Right ventricle myocardium superior (tissue), 1 donor: ENCODE measurements around the gene VGLL4. TPM values are rescaled to one million over a fixed set of nuclear protein-coding genes. Genes with fewer than 3 reads are reported as not detected.
A peak's percentile ranks its signal among the peaks of the same experiment; 100 is the strongest.

Experiments used
- ATAC-seq: fragments of 200-7000 bp; cut with Tn5 transposase; one replicate; pipeline ENCODE4 v1.9.1; 2020; ENCODE audit warnings: mild to moderate bottlenecking; ENCODE audit not compliant: poor library complexity
- DNase-seq: peaks from one replicate; pipeline ENCODE4 v3.0.0-alpha.2; 2020
- intact Hi-C: fragments of 100-400 bp; cut with DNase I; formaldehyde crosslinking; loops from one replicate; pipeline ENCODE4 v1.11.2; 2022
- total RNA-seq: library from RNA; stranded (reverse); fragmentation: NEBNext Ultra II Directional; extraction: Animal tissue kit (Norgen Biotek cat#: 25700); gene quantifications from one replicate; pipeline ENCODE4 v1.2.1, GENCODE V29; 2021
- donor health status: DM: no; HTN: yes; CAD: no; lungs with severe emphysema.

VGLL4 gene
- total RNA-seq, 1 donor from 2014 or later: 23.0 TPM

GRCh38 chr3:11562277-11562881 lies 81.3 kb downstream of the VGLL4 start:
- ATAC-seq (no peak), DNase-seq (peak; percentile 40)
- intact Hi-C loops: loop anchor here (5.0 kb wide), 1 partner anchor 80 kb away; the partner anchor contains the start of gene VGLL4

- peak; percentile 39 for DNase-seq
- no peak for ATAC-seq
- intact Hi-C loops: loop anchor here (5.0 kb wide), 1 partner anchor 82 kb away; the partner anchor contains the start of gene VGLL4
Observed at GRCh38 chr3:11560746-11561145, 83.0 kb downstream of the VGLL4 start.

GRCh38 chr3:11559816-11560633 lies 83.7 kb downstream of the VGLL4 start:
- intact Hi-C loops: loop anchor here (5.0 kb wide), 1 partner anchor 82 kb away; the partner anchor contains the start of gene VGLL4
- peak; percentile 45 for DNase-seq
- peak; percentile 51 for ATAC-seq

GRCh38 chr3:11558918-11559815 lies 84.5 kb downstream of the VGLL4 start:
- DNase-seq (peak; percentile 40), ATAC-seq (peak; percentile 12)
- intact Hi-C loops: no loop called here

GRCh38 chr3:11558411-11558903 lies 85.3 kb downstream of the VGLL4 start:
- DNase-seq (peak; percentile 41), ATAC-seq (no peak)
- intact Hi-C loops: no loop called here

DNA sequence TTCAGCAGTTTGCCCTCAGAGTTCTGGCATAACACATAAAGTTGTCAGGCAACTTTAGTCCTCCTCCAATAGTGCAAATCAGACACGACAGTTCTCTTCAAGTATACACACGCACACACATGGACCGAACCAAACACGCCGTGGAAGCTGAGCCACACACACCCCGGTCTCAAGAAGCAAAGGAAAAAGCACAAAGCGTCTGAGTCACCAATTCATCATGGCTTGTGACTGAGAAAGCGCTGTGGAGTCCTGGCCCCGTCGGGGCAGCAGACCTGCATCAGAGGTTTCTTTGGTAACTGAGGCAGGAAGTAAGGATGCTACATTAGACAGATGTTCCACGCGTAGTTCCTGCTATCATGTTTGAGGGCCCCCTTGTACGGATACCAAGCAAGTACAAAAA lies 85.7 kb downstream of the VGLL4 start:
- ATAC-seq (no peak), DNase-seq (peak; percentile 43)
- intact Hi-C loops: no loop called here

DNA sequence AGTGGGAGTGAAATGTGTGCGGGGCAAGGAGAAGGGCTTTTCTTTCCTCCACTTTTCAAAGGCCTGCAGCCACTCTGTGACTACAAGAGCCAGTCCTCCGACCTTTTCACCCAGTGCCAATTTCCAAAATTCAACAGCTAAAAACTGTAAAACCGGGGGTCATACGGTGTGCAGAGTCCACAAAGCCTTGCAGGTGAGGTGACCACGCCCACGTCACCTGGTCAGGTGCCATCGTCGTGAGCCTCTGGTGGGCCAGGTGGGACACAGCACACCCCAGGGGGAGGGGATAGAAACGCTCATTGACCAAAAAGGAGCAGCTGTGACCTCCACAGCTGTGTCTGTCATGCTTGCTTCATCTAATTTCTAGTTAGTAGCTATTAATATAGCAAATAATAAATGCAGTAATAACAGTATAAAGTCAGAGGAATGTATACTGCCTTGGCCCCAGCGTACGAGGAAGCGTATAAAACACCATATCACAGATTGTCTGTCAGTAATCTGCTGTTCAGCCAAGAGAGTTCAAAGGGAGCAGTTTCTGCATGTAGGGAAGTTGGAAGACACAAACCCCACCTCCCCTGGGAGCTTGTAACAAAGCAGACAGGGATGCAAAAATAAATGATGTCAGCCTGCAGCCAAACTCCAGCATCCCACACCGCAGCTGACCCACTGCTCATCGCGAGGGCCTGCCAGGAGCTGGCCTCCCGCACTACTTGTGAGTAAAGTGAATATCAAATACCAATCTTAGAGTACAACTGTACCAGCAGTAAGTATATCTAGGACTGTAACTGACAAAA lies 86.7 kb downstream of the VGLL4 start:
- ATAC-seq (peak; percentile 7), DNase-seq (peak; percentile 71)
- intact Hi-C loops: no loop called here

GRCh38 chr3:11555881-11556633 lies 87.7 kb downstream of the VGLL4 start:
- ATAC-seq: no peak
- intact Hi-C loops: no loop called here
- peak; percentile 42 for DNase-seq

GRCh38 chr3:11555211-11555782 lies 88.4 kb downstream of the VGLL4 start:
- intact Hi-C loops: no loop called here
- ATAC-seq (no peak), DNase-seq (peak; percentile 49)

- DNase-seq: no peak
- intact Hi-C loops: no loop called here
- no peak for ATAC-seq
Observed at GRCh38 chr3:11554666-11555065, 89.0 kb downstream of the VGLL4 start.

DNA sequence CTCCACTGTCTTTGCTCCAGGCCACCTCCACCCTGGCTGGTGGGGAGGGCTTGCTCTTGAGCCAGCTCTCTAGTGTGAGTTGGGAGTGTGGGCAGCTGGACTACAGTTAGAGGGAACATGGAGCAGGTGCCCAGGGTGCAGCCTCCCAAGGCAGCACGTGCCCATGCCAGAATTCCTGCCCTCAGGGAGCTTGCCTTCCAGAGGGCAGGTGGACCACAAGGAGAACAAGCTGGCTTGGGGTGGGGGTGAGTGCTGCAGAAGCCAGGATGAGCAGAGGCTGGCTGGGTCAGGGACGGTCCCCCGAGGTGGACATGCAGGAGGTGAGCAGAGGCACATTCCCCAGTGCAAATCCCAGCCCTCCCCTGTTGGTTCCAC lies 89.5 kb downstream of the VGLL4 start:
- ATAC-seq: no peak

DNA sequence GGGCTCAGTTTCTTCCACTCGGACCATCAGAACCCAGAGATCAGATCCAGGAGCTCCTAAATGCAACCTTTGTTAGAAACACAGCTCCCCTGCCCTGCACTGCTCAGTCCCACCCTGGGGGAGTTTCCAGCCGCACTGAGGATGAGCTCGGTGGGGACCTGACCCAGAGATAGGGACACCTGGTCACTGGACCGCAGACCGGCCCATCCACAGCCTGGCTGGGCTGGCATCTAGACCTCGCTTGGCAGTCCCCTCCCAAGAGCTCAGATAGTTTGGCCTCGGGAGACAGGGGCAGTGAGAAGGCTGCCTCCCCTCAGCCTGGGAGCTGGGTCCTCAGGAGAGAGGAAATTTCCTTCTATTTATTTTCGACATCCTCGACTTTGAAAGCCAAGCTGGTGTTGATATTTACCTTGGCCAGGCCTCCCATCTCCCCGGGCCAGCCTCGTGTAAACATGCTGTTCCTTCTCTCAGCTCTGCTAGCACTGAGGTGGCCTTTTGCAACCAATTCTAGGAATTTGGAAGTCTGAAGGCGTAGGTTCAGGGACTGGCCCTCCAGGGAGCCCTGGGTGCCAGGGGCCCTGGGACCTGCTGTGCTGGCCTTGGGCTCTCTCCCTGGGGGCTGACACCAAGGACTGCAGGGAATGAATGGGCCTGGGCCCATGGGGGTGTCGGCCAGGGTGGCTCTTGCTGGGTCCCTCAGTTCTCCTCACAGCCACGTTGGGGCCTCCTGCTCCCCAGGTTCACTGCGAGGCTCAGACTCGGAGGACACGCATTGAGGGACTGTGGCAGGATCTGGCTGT lies 90.1 kb downstream of the VGLL4 start:
- DNase-seq: peak; percentile 45
- peak; percentile 53 for ATAC-seq
- intact Hi-C loops: no loop called here

More for the DNA sequence above, 89.5 kb downstream of the VGLL4 start:
- no peak for DNase-seq
- intact Hi-C loops: no loop called here

DNA sequence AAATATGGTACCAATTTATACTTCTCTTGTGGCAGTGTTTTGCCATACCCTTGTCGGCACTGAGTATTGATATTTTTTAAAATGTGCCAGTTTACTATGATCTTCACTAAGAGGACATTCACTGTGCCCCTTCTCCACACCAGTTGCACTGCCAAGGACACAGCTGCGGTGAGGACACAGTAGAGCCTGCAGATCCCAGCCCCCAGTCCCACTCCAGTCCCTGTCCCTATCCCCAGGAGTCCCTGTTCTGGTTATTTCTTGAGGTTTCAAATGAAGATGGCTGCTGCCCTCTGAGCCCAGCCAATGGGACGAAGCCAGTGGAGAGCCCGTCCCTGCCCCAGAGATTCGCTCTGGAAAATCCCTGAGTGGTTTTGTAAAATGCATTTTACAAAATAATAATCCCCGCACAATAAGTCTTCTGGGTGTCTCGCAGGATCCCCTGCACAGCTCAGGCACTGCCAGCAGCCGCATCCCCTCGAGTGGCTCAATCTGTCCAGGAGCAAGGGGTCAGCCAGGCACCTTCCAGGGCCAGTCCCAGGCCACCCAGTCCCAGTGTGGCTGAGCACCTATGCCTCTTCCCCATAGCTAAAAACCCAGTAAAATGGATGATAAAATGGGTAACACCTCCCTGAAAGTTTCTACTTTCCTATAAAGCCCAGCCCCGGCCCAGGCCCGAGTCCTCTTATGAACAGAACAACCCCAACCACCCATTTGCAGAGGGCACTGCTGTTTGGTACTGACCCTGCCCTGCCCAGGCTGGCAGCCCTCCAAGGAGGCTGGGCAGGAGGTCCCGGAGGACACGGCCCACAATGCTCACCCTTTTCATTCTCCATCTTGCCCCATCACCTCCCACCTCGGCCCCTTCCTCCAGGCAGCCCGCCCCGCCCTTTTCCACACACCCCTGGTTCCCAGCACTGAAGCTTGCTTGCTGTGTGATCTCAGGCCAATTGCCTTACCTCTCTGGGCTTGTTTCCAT lies 91.1 kb downstream of the VGLL4 start:
- ATAC-seq (no peak), DNase-seq (peak; percentile 42)
- intact Hi-C loops: no loop called here

DNA sequence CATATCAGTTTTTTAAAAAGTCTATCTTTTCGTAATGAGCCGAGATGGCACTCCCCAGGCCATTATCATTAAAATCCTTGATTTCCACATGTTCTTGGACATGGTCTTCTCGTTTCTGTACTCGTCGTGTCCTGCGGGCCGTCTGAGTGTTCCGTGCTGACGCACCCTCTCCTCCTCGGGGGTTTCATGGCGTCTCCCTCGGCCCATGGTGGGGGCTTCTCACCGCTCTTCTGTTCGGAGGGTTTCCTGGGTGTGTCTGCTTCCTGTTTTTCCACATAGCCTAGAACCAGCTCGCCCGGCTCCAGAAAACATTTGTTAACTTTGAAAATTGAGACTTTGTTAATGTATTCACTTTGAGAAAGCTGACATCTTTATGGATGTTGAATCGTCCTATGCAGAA lies 92.7 kb downstream of the VGLL4 start:
- intact Hi-C loops: no loop called here
- DNase-seq (no peak), ATAC-seq (no peak)

DNA sequence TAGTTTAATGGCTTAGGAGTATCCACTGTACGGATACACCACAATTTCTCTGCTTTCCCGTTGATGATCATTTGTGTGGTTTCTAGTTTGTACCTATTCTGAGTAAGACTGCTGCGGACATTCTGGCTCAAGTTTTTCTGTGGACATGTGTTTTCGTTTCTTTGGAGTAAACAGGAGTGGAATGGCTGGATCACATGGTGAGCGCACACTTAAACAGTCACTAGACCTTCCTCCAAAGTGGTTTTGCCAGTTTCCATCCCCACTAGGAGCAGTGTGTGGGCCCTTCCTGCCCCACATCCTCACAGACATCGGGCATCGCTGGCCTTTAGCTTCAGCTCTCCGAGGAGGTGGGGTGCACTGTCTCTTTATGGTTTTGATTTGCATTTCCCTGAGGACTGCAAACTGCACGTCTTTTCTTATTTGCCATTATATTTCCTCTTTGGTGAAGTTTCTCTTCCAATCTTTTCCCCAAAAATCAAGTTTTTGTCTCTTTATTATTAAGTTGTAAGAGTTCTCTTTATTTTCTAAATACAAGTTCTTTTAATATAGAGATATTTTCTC lies 94.1 kb downstream of the VGLL4 start:
- intact Hi-C loops: no loop called here
- no peak for DNase-seq
- no peak for ATAC-seq
